ENCODE measurements around the gene PLEKHS1. TPM values are rescaled to one million over a fixed set of nuclear protein-coding genes. Genes with fewer than 3 reads are reported as not detected.

PLEKHS1 gene
- total RNA-seq, 1 donor from 2014 or later = not detected

- Mint-ChIP-seq H3K27me3 (ENCODE audit: low read depth) (no peaks in the 10 kb centered on the region), H3K27ac (ENCODE audit: unreplicated experiment) (no peak overlapping the region), H3K4me3 (ENCODE audit: unreplicated experiment) (no peak overlapping the region), H3K4me1 (ENCODE audit: low read depth) (peaks cover 7% of the 10 kb centered on the region), H3K36me3 (ENCODE audit: low read depth) (no peaks in the 10 kb centered on the region), H3K9me3 (ENCODE audit: low read depth) (no peaks in the 10 kb centered on the region)
- DNase-seq (ENCODE audit: low spot score) = no peak
- TF ChIP-seq CTCF (IDR thresholded peaks at IDR 0.05) = no peak
Observed at GRCh38 chr10:113752553-113752952, 1.1 kb downstream of the PLEKHS1 start.

GRCh38 chr10:113753020-113753692 lies 1.7 kb downstream of the PLEKHS1 start:
- H3K27me3 Mint-ChIP-seq (ENCODE audit: low read depth) = no peaks in the 10 kb centered on the region
- H3K4me1 Mint-ChIP-seq (ENCODE audit: low read depth) = peaks cover 7% of the 10 kb centered on the region
- no peak overlapping the region for H3K4me3 Mint-ChIP-seq (ENCODE audit: unreplicated experiment)
- H3K27ac Mint-ChIP-seq (ENCODE audit: unreplicated experiment) = no peak overlapping the region
- no peaks in the 10 kb centered on the region for H3K9me3 Mint-ChIP-seq (ENCODE audit: low read depth)
- no peak for DNase-seq (ENCODE audit: low spot score)
- no peaks in the 10 kb centered on the region for H3K36me3 Mint-ChIP-seq (ENCODE audit: low read depth)
- TF ChIP-seq CTCF (IDR thresholded peaks at IDR 0.05) = no peak

DNA sequence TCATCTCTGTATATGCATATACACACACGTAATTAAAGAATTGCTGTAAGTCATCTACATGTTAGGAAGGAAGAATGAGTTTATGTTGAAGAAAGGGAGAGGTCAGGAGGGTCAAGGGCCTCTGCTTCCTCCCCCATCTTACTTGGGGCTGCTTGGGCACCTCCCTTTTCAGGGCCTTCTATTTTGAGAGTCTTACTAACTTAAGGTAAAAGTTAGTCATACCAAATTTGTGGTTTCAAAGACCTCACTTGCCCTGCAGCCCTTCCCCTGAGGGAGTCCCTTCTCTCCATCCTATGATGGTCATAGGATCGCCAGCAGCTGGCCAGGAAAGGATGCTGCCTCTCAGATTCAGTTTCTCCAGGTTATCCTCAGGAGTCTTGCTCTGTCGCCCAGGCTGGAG lies 2.6 kb downstream of the PLEKHS1 start:
- H3K27me3 Mint-ChIP-seq (ENCODE audit: low read depth) = no peaks in the 10 kb centered on the region
- H3K36me3 Mint-ChIP-seq (ENCODE audit: low read depth) = no peaks in the 10 kb centered on the region
- H3K9me3 Mint-ChIP-seq (ENCODE audit: low read depth) = no peaks in the 10 kb centered on the region
- no peak for DNase-seq (ENCODE audit: low spot score)
- H3K4me1 Mint-ChIP-seq (ENCODE audit: low read depth) = peaks cover 7% of the 10 kb centered on the region
- no peak overlapping the region for H3K4me3 Mint-ChIP-seq (ENCODE audit: unreplicated experiment)
- no peak overlapping the region for H3K27ac Mint-ChIP-seq (ENCODE audit: unreplicated experiment)
- TF ChIP-seq CTCF (IDR thresholded peaks at IDR 0.05) = no peak

DNA sequence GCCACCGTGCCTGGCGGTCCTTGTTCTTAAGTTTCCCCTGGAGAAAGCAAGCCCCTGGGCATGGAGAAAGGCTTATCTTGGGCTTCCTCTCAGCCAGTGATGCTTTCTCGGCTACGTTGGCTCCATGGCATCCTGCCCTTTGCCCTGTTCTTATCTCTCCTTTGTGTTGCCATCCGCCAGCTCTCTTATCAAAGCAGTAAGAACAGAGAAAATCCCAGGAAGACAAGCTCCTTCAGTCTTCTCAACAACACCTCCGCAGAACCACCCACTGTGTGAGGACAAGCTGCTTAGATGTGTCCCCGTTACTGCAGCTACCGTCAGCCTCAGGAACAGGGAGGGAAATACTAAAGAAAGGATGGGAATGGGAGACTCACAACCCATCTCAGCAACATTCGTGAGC lies 3.3 kb downstream of the PLEKHS1 start:
- no peak overlapping the region for H3K27ac Mint-ChIP-seq (ENCODE audit: unreplicated experiment)
- no peaks in the 10 kb centered on the region for H3K36me3 Mint-ChIP-seq (ENCODE audit: low read depth)
- no peak overlapping the region for H3K4me3 Mint-ChIP-seq (ENCODE audit: unreplicated experiment)
- no peak for TF ChIP-seq CTCF (IDR thresholded peaks at IDR 0.05)
- no peak for DNase-seq (ENCODE audit: low spot score)
- H3K4me1 Mint-ChIP-seq (ENCODE audit: low read depth) = peaks cover 7% of the 10 kb centered on the region
- no peaks in the 10 kb centered on the region for H3K27me3 Mint-ChIP-seq (ENCODE audit: low read depth)
- H3K9me3 Mint-ChIP-seq (ENCODE audit: low read depth) = no peaks in the 10 kb centered on the region

DNA sequence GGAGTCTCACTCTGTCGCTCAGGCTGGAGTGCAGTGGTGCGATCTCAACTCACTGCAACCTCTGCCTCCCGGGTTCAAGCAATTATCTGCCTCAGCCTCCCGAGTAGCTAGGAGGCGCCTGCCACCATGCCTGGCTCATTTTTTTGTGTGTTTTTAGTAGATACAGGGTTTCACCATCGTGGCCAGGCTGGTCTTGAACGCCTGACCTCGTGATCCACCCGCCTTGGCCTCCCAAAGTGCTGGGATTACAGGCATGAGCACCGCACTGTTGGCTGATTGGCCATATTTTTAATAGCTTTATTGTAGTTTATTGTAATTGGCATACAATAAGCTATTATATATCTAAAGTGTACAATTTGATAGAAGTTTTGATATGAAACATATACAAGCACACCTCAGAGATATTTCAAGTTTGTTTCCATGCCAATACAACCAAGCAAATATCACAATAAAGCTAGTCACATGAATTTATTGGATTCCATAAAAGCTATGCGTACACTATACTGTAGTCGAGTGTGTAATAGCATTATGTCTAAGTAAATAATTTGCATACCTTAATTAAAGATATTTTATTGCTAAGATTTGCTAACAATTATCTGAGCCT lies 5.6 kb downstream of the PLEKHS1 start:
- Mint-ChIP-seq H3K4me3 (ENCODE audit: unreplicated experiment) (no peak overlapping the region), H3K9me3 (ENCODE audit: low read depth) (peaks cover 2% of the 10 kb centered on the region), H3K4me1 (ENCODE audit: low read depth) (no peaks in the 10 kb centered on the region), H3K27ac (ENCODE audit: unreplicated experiment) (no peak overlapping the region), H3K27me3 (ENCODE audit: low read depth) (peaks cover 2% of the 10 kb centered on the region), H3K36me3 (ENCODE audit: low read depth) (no peaks in the 10 kb centered on the region)
- DNase-seq (ENCODE audit: low spot score) = no peak
- no peak for TF ChIP-seq CTCF (IDR thresholded peaks at IDR 0.05)
